Aorta (tissue), 5 donors: ENCODE measurements around the gene KRT12. TPM values are rescaled to one million over a fixed set of nuclear protein-coding genes. Genes with fewer than 3 reads are reported as not detected.

ENCODE experiments used
- ATAC-seq: fragments of 200-7000 bp; cut with Tn5 transposase; one replicate; pipeline ENCODE4 v1.9.1; 2022; ENCODE audit warnings: moderate library complexity; ENCODE audit not compliant: low FRiP score
- DNase-seq, 2 donors: peaks; one replicate each; pipeline ENCODE4 v3.0.0-alpha.2; 2020
- H3K27ac ChIP-seq, 2 donors: one replicate each; pipeline ENCODE4 v1.5.1; 2013; ENCODE audit warnings: low read length in 2 of 2, mild to moderate bottlenecking in 2 of 2, moderate library complexity in 2 of 2, control low read depth in 1 of 2, inconsistent platforms in 1 of 2, low read depth in 1 of 2
- H3K27me3 ChIP-seq, 2 donors: one replicate each; pipeline ENCODE4 v1.6.1; 2013; ENCODE audit warnings: control low read depth in 1 of 2, low read length in 1 of 2, mild to moderate bottlenecking in 1 of 2, moderate library complexity in 1 of 2; ENCODE audit not compliant: insufficient read depth in 2 of 2, control insufficient read depth in 1 of 2
- H3K36me3 ChIP-seq, 2 donors: one replicate each; pipeline ENCODE4 v1.6.1; 2013; ENCODE audit warnings: control low read depth in 1 of 2, low read length in 1 of 2, mild to moderate bottlenecking in 1 of 2; ENCODE audit not compliant: insufficient read depth in 2 of 2, control insufficient read depth in 1 of 2
- H3K4me1 ChIP-seq, 2 donors: one replicate each; pipeline ENCODE4 v1.6.1; 2013; ENCODE audit warnings: low read length in 2 of 2, control low read depth in 1 of 2, mild to moderate bottlenecking in 1 of 2, moderate library complexity in 1 of 2; ENCODE audit not compliant: insufficient read depth in 2 of 2, control insufficient read depth in 1 of 2
- H3K4me3 ChIP-seq, 2 donors: one replicate each; pipeline ENCODE4 v1.5.1; 2013; ENCODE audit warnings: low read length in 2 of 2, control low read depth in 1 of 2, mild to moderate bottlenecking in 1 of 2
- H3K9me3 ChIP-seq: one replicate; pipeline ENCODE4 v1.6.1; 2013; ENCODE audit warnings: mild to moderate bottlenecking, low read length; ENCODE audit not compliant: control insufficient read depth
- WGBS, 2 donors: extraction: QIAGEN DNeasy Blood & Tissue Kit; methylation state at CpG; one replicate each; pipeline ENCODE4 v1.1.7; 2013; 5-methylcytosine and 5-hydroxymethylcytosine counted together
- intact Hi-C, 2 donors: fragments of 100-400 bp; cut with DNase I; formaldehyde crosslinking; loops; one replicate each; pipeline versions ENCODE4 v1.14.2 to v1.15.0; 2022
- polyA plus RNA-seq, 2 donors: library from polyadenylated mRNA; stranded (reverse); fragments of 200-250 nt; gene quantifications; one replicate each; pipeline ENCODE4 v1.2.3, GENCODE V29; 2013
- total RNA-seq, 2 donors: library from RNA; stranded (reverse); fragmentation: NEBNext Ultra II Directional; extraction: Animal tissue kit (Norgen Biotek cat#: 25700); gene quantifications; one replicate each; pipeline ENCODE4 v1.2.1, GENCODE V29; 2021
- donor health status: healthy with polysubstance abuse.
- donor health status: Bipolar disorder and iron deficiency.
- donor health status: DM: no; HTN: no; CAD: no.
- donor health status: DM: no; HTN: no; CAD: no.
- donor health status: DM: yes; HTN: yes; CAD: no.

Gene KRT12
- total and polyA plus RNA-seq, 4 donors: 1.0 TPM; not detected in 3

DNA sequence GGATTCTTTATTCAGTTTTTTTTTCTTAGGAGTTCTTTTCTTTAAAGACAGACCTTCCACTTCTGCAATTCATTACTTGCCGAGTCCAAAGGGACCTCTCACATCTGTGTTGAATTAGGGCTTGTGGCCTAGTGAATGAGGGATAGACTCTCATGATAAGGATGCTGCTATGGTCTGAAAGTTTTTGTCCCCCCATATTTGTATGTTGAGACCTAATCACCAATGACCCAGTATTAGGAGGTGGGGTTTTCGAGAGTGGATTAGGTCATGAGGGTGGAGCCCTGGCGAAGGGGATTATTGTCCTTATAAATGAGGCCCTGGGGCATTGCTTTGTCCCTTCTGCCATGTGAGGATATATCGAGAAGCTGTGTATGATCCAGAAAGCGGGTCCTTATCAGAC lies 9.5 kb downstream of the KRT12 start:
- no peaks in the 10 kb centered on the region for H3K27me3 ChIP-seq
- DNase-seq: no peak
- H3K4me3 ChIP-seq: no peak overlapping the region
- no peaks in the 10 kb centered on the region for H3K36me3 ChIP-seq
- no peaks in the 10 kb centered on the region for H3K9me3 ChIP-seq
- intact Hi-C loops: no loop called here
- WGBS, 2 donors: 66 to 80% methylated on average over 5 of the region's 5 CpGs
- no peak overlapping the region for H3K27ac ChIP-seq
- no peaks in the 10 kb centered on the region for H3K4me1 ChIP-seq
- peak; percentile 68 for ATAC-seq

GRCh38 chr17:40854175-40854814 lies 12.7 kb downstream of the KRT12 start:
- Histone ChIP-seq H3K4me1 (no peaks in the 10 kb centered on the region), H3K27ac (no peak overlapping the region), H3K27me3 (no peaks in the 10 kb centered on the region), H3K4me3 (no peak overlapping the region), H3K36me3 (no peaks in the 10 kb centered on the region), H3K9me3 (no peaks in the 10 kb centered on the region)
- no peak for ATAC-seq
- intact Hi-C loops: no loop called here
- DNase-seq: no peak
- WGBS, 2 donors: 47 to 49% methylated on average over 6 of the region's 6 CpGs

DNA sequence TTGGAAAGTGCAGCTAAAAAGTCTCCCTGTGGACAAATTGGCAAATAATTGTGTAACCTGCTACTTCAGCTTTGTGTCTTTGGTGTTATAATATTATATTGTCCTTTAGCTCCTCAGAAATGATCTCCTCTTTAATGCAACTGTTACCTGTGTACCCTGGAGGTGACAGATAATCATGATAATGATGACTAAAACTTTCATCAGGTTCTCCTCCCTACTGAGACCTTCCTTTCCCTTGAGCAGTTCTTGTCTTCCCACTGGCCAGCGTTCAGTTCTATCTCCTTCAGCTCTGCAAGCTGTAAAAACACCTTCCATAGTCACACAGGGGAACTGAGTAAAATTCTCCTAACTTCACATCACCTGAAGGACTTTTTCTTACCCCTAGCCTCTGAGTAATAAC lies 14.7 kb downstream of the KRT12 start:
- Histone ChIP-seq H3K27me3 (no peaks in the 10 kb centered on the region), H3K4me3 (no peak overlapping the region), H3K9me3 (no peaks in the 10 kb centered on the region), H3K4me1 (no peaks in the 10 kb centered on the region), H3K36me3 (no peaks in the 10 kb centered on the region), H3K27ac (no peak overlapping the region)
- DNase-seq (no peak), ATAC-seq (no peak)
- 52 to 62% methylated on average over 1 of the region's 1 CpG for WGBS, 2 donors
- intact Hi-C loops: no loop called here

GRCh38 chr17:40850293-40850972 lies 16.6 kb downstream of the KRT12 start:
- intact Hi-C loops: no loop called here
- ATAC-seq (no peak), DNase-seq (no peak)
- H3K9me3 ChIP-seq: no peaks in the 10 kb centered on the region
- no peak overlapping the region for H3K4me3 ChIP-seq
- H3K4me1 ChIP-seq: no peaks in the 10 kb centered on the region
- no peaks in the 10 kb centered on the region for H3K36me3 ChIP-seq
- peaks cover 0 to 1% of the 10 kb centered on the region in 2 donors for H3K27me3 ChIP-seq
- 92 to 95% methylated on average over 3 of the region's 3 CpGs for WGBS, 2 donors
- no peak overlapping the region for H3K27ac ChIP-seq

DNA sequence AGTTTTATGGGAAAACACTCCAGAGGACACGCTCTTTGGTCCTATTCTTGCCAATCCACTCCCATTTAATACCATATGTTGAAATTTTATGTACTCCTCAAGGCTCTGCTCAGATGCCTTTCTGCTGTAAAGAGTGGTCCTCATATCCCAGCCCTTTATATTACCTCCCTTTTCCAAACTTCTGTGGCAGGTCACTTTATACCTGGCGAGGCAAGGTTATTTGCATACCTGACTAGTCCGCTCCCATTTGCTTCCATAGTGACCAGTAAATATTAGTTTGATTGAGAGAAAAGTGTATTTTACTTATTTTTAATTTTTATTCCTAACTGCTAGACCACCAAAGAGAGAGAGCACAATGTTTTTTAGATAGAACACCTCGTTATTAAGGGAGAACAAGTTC lies 17.3 kb downstream of the KRT12 start:
- Histone ChIP-seq H3K27ac (no peak overlapping the region), H3K4me3 (no peak overlapping the region), H3K27me3 (peaks cover 0 to 1% of the 10 kb centered on the region in 2 donors), H3K4me1 (no peaks in the 10 kb centered on the region), H3K36me3 (no peaks in the 10 kb centered on the region), H3K9me3 (no peaks in the 10 kb centered on the region)
- WGBS, 2 donors: 87 to 90% methylated on average over 4 of the region's 4 CpGs
- DNase-seq: no peak
- intact Hi-C loops: no loop called here
- ATAC-seq: no peak

- H3K4me1 ChIP-seq: no peaks in the 10 kb centered on the region
- H3K9me3 ChIP-seq: no peaks in the 10 kb centered on the region
These were observed 18.3 kb downstream of the KRT12 start for GRCh38 chr17:40848583-40849235.

DNA sequence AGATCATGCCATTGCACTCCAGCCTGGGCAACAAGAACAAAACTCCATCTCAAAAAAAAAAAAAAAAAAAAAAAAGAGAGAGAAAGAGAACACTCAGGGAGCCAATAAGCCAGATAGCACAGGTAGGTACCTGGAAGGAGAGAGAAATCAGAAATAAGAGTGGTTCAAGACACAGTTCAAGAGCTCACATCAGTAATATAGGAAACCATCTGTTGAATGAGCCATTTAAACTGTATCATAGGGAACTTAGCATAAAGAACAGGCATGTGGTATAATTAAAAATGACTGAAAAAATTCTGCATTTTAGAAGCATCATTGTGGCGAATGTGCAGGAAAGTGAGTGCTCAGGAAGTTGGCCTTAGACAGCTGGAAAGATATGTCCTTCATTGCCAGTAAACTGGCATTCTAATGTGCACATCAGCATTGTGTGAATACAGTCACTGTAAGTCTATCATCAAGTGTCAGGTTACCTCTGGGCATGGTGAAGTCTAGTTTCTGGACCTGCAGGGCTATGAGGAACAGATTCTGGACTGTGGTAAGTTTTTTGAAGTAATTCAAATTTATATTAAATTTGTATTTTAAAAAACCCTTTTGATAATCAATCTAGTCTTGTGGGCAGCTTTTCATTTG lies 20.4 kb downstream of the KRT12 start:
- Histone ChIP-seq H3K27me3 (peaks cover 0 to 1% of the 10 kb centered on the region in 2 donors), H3K36me3 (no peaks in the 10 kb centered on the region), H3K27ac (no peak overlapping the region), H3K9me3 (no peaks in the 10 kb centered on the region), H3K4me3 (no peak overlapping the region), H3K4me1 (no peaks in the 10 kb centered on the region)
- DNase-seq (no peak), ATAC-seq (no peak)
- intact Hi-C loops: no loop called here
- 88 to 92% methylated on average over 1 of the region's 1 CpG for WGBS, 2 donors

More at GRCh38 chr17:40848583-40849235, 18.3 kb downstream of the KRT12 start:
- Histone ChIP-seq H3K27me3 (peaks cover 0 to 1% of the 10 kb centered on the region in 2 donors), H3K27ac (no peak overlapping the region), H3K4me3 (no peak overlapping the region), H3K36me3 (no peaks in the 10 kb centered on the region)
- DNase-seq (no peak), ATAC-seq (no peak)
- WGBS, 2 donors: 86 to 93% methylated on average over 1 of the region's 1 CpG
- intact Hi-C loops: no loop called here

DNA sequence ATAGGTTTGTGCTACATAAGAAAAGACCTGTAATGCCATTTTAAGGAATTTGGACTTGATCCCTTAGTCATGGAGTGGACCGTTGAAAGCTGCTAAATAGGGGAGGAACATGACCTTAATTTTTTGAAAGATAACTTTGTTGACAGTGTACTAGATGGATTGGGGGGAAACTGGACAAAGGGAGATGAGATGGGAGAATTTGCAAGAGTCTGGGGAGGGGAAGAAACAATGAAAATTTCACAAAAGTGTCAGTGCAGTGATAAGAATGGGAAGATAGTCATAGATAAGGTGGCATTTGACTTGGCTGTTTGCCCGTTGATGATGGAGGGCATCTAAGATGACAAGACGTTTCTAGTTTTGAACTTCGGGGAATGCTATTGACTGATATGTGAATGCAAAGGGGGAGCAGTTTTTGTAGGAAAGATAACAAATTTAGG lies 22.3 kb downstream of the KRT12 start:
- H3K36me3 ChIP-seq: peaks cover 0 to 4% of the 10 kb centered on the region in 2 donors
- no peaks in the 10 kb centered on the region for H3K4me1 ChIP-seq
- no peak overlapping the region for H3K27ac ChIP-seq
- no peak for DNase-seq
- H3K9me3 ChIP-seq: no peaks in the 10 kb centered on the region
- no peak for ATAC-seq
- WGBS, 2 donors: 56 to 73% methylated on average over 4 of the region's 4 CpGs
- H3K27me3 ChIP-seq: peaks cover 0 to 1% of the 10 kb centered on the region in 2 donors
- intact Hi-C loops: no loop called here
- no peak overlapping the region for H3K4me3 ChIP-seq
